SH-SY5Y (cell line): ENCODE measurements around the gene UFD1.

Experiments
- GATA2 ChIP-seq: IDR thresholded peaks from 2 replicates; pipeline ENCODE4 v1.6.1; 2011; ENCODE audit warnings: mild to moderate bottlenecking, low read depth, low read length
- GATA3 ChIP-seq: IDR thresholded peaks from 2 replicates; pipeline ENCODE4 v1.6.1; 2011; ENCODE audit warnings: low read depth, mild to moderate bottlenecking, low read length, moderate library complexity

GRCh38 chr22:19464546-19464945 is 14.4 kb downstream of the UFD1 start:
- TF ChIP-seq GATA2, result no peak
- no peak for TF ChIP-seq GATA3
